Raji (cell line): ENCODE results near the gene RNF6.

ENCODE experiments used
- POLR2A ChIP-seq: IDR thresholded peaks from 2 replicates; pipeline ENCODE4 v1.6.1; 2011; ENCODE audit warnings: low read depth, low read length, control low read depth; ENCODE audit not compliant: insufficient read depth

The RNF6 gene

DNA sequence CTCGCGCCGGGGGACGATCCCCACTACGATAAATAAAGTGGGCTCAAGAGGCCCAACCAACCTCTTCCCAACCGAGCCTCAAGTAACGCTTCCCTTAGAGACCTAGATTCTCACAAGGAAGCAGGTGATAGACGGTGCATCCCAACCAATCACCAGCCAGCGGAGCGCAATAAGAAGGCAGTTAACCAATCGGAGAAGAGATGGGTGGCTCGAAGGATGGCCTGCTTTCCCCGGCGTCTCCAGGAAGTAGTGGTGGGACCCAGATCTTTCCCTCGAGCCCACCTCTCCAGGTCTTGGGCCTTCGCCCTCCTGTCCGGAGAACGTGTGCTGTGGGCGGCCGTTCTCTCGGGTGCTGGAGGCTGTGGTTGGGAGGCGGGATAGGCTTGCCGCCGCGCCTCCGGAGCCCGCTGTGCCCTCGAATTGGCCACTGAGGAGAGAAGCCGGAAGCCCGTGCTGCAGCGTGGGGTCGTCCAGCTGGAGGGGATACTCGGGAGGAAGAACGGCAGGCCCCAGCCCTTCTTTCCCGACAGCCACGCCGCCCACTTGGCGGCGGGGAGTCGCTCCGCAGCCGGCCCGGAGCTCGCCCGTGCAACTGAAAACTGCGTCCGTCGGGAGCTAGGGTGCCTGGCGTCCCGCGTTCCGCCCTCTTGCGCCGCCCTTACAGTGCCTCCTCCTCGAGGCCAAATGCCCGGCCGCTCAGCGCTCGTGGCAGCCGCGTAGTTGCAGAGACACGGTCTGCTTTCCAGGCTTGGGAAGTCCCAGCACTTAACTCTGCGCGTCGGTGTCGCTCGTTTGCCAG lies at the start of gene RNF6:
Gene RNF6, minus strand, starts transcription at position 594 of the 799 bp plus-strand sequence. CDS start 2,665 bp downstream, outside the sequence.
- TF ChIP-seq POLR2A: peak; percentile 70

DNA sequence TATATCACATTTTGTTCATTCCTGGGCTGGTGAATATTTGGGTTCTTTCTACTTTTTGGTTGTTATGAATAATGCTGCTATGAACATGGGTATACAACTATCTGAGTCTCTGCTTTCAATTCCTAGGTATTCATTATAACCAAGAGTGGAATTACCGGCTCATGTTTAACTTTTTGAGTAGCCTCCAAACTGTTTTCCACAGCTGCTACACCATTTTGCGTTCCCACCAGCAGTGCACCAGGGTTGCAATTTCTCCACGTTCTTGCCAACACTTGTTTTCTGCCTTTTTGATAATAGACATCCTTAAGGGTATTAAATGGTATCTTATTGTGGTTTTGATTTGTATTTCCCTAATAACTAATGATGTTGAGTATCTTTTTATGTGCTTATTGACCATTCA lies 48.6 kb upstream of the RNF6 start:
- TF ChIP-seq POLR2A: no peak

- no peak for TF ChIP-seq POLR2A
Measured at GRCh38 chr13:26266311-26266710, 44.2 kb upstream of the RNF6 start.

GRCh38 chr13:26262156-26262555 lies 40.0 kb upstream of the RNF6 start:
- TF ChIP-seq POLR2A: no peak

DNA sequence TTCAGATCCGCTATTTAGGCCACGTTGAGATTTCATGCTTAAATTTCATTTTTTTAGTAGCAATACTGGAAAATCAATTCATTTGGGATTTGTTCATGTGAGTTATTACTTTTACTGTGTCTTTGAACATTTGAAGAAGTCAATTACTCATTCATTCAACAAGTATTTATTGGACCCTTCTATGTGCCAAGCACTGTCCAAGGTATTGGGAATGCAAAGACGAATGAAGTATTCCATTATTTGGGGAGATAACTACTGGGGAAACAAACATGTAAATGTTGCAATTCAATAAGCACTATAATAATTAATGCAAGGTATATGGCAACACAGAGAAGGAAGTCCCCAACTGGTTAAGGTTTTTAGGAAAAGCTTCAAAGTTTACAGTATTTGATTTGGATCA lies 37.5 kb upstream of the RNF6 start:
- no peak for TF ChIP-seq POLR2A

- no peak for TF ChIP-seq POLR2A
Measured at GRCh38 chr13:26257049-26257448, 34.9 kb upstream of the RNF6 start.

GRCh38 chr13:26255691-26256277 lies 33.7 kb upstream of the RNF6 start:
- TF ChIP-seq POLR2A: no peak

- no peak for TF ChIP-seq POLR2A
Measured at GRCh38 chr13:26255115-26255514, 33.0 kb upstream of the RNF6 start.

DNA sequence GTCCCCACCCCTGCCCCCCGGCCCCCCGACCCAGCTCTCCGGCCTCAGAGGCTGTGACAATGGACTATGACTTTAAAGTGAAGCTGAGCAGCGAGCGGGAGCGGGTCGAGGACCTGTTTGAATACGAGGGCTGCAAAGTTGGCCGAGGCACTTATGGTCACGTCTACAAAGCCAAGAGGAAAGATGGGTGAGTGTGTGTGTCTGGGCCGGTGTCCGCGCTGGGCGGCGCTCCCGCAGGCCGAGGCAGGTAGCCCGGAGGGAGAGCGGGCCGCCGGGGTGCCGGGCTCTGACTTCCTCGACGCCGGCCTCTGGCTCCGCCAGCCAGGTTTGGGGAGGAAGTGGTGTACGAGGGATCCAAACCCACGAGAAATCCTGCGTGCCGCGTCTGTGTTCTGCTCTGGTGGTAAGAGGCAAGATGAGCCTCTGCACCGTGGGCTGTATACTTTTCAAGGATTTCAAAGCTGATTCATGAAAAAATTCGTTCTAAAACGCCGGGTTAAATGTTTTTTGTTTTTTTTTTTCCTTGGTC lies 32.5 kb upstream of the RNF6 start:
- TF ChIP-seq POLR2A: no peak

- TF ChIP-seq POLR2A: peak; percentile 88
Measured at GRCh38 chr13:26253787-26254582, 31.9 kb upstream of the RNF6 start, which contains the start of gene CDK8. Gene CDK8, plus strand, starts transcription at chr13:26254129. Its CDS starts 513 bp downstream, at chr13:26254642.

DNA sequence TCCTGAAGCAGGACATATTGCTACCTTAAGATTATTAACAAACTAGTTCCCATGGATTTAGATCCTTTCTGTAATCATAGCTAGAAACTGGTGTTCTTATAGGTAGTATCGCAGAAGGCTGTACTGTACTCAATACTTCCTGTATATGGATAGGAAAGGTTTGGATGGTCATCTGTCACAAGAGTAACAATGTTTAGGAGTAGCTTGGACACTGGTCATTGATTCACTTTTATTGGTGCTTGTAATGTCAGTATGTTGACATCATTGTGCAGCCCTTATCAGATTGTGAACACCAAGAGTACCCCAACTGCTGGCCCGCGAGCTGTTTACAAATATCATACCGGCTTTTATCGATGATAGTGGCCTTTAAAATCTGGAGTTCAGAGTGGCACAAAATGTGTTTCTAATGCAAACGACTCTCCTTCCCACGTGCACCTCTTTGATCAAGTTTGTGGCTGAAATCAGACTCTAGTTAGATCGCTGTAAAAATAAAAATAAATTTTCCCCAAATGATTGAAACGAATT lies 31.2 kb upstream of the RNF6 start:
- no peak for TF ChIP-seq POLR2A

DNA sequence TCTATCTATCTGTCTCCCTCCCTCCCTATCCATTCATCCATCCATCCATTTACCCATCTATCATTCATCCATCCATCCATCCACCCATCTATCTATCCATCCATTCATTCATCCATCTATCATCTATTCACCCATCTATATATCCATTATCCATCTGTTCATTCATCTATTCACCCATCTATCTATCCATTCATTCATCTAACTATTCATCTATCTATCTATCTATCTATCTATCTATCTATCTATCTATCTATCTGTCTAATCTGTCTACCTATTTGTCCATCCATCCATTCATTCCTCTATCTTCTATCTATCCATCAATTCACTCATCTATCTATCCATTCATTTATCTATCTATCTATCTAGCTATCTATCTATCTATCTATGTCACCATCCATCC lies 27.4 kb upstream of the RNF6 start:
- no peak for TF ChIP-seq POLR2A

DNA sequence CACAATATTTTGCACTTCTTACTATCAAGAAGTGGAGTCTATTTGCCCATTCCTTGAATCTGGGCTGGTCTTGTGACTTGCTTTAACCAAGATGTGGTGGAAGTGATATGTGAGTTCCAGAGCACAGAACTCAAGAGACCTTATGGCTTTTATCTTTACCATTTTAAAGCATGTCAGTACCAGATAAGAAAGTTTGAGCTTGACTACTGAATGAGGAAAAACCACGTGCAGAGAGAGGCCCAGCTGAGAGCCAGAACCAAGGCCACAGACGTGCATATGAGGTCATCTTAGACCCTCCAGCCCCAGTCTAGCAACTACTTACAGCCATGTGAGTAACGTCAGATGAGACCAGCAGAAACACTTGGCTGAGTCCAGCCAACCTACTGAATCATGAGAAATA lies 25.5 kb upstream of the RNF6 start:
- TF ChIP-seq POLR2A: no peak

DNA sequence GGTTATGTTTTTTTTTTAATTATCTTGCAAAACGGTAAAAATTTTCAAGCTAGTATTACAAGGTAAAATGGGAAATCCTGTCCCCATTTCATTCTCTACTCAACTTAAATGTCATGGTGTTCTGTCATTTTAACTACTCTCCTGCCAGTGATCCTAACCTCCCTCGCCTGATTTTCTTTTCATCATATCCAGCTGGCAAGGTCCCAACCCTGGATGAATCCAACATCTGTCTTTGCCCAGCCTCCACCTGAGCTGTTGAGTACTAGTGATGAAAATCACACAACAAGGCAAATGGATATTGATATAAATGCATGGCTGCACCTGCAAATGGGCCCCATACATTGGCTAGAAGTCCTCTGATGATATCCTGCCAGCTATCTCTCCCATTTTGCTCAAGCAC lies 24.9 kb upstream of the RNF6 start:
- TF ChIP-seq POLR2A: no peak

DNA sequence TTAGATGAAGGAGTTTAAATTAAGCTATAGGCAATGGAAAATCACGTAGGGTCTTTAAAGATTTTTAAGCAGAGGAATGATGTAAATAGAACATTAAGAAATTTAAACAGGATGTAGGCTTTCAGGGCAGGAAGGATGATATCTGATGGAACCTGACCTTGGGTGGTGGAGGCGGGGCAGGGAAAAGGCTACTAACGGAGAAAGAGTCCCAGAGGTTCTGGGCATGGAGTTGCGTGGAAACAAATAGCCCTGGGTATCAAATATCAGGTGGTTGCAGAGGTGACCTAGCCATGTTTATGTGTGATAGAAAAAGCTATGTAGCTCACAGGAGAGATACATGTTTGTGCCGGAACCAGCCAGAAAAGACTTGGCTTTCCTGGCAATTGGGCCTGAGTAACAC lies 24.0 kb upstream of the RNF6 start:
- no peak for TF ChIP-seq POLR2A
